Right cardiac atrium (tissue), 5 donors: ENCODE data around the gene UBE2U. TPM values are rescaled to one million over a fixed set of nuclear protein-coding genes. Genes with fewer than 3 reads are reported as not detected.

ENCODE experiments used
- ATAC-seq, 2 donors: fragments of 200-7000 bp; cut with Tn5 transposase; one replicate each; pipeline versions ENCODE4 v1.8.0 to v1.9.1; 2020; ENCODE audit warnings: moderate library complexity in 2 of 2, mild to moderate bottlenecking in 1 of 2
- DNase-seq, 3 donors: peaks; one replicate each; pipeline ENCODE4 v3.0.0-alpha.2; 2020
- H3K27ac ChIP-seq: one replicate; pipeline ENCODE4 v1.5.1; 2013; ENCODE audit warnings: mild to moderate bottlenecking, low read length, control low read depth, moderate library complexity
- H3K27me3 ChIP-seq: one replicate; pipeline ENCODE4 v1.6.1; 2013; ENCODE audit not compliant: control insufficient read depth, insufficient read depth
- H3K4me1 ChIP-seq: one replicate; pipeline ENCODE4 v1.6.1; 2013; ENCODE audit warnings: low read length; ENCODE audit not compliant: control insufficient read depth, insufficient read depth
- H3K4me3 ChIP-seq: one replicate; pipeline ENCODE4 v1.5.1; 2013; ENCODE audit warnings: low read length, control low read depth
- H3K9me3 ChIP-seq: one replicate; pipeline ENCODE4 v1.6.1; 2013; ENCODE audit warnings: low read length; ENCODE audit not compliant: control insufficient read depth
- WGBS: extraction: QIAGEN DNeasy Blood & Tissue Kit; methylation state at CpG from one replicate; pipeline ENCODE4 v1.1.7; 2013; 5-methylcytosine and 5-hydroxymethylcytosine counted together
- intact Hi-C, 4 donors: fragments of 100-400 bp; cut with DNase I; formaldehyde crosslinking; loops; one replicate each; pipeline versions ENCODE4 v1.11.0 to v1.14.0; 2022 to 2023
- polyA plus RNA-seq: library from polyadenylated mRNA; stranded (reverse); fragments of 200-250 nt; gene quantifications from one replicate; pipeline ENCODE4 v1.2.3, GENCODE V29; 2013
- total RNA-seq, 4 donors: library from RNA; stranded (reverse); fragmentation: NEBNext Ultra II Directional; extraction: Animal tissue kit (Norgen Biotek cat#: 25700); gene quantifications; one replicate each; pipeline ENCODE4 v1.2.1, GENCODE V29; 2021
- donor health status: healthy with polysubstance abuse.
- donor health status: DM: no; HTN: yes; CAD: no.
- donor health status: DM: no; HTN: no; CAD: no.
- donor health status: DM: no; HTN: yes; CAD: no; lungs with severe emphysema.
- donor health status: DM: yes; HTN: yes; CAD: no.

Gene UBE2U
- total and polyA plus RNA-seq, 5 donors, result not detected

- H3K9me3 ChIP-seq, result no peaks in the 10 kb centered on the region
- no peak for ATAC-seq
- WGBS, result 79% methylated on average over 5 of the region's 5 CpGs
- DNase-seq, result no peak
- H3K4me3 ChIP-seq, result no peak overlapping the region
- H3K4me1 ChIP-seq, result no peaks in the 10 kb centered on the region
- H3K27me3 ChIP-seq, result no peaks in the 10 kb centered on the region
- intact Hi-C loops, result no loop called here
- no peak overlapping the region for H3K27ac ChIP-seq
Observed at GRCh38 chr1:64315402-64315801, 112.0 kb downstream of the UBE2U start.
